NCI-H2029 treated with DMSO at 0.1 percent for 48 hours (cell line): Measurements from ENCODE around the gene LCE2A.
"Not testable (repeated sequence)": the region's sequence is repeated elsewhere in the genome, so short reads cannot be mapped to it uniquely, and the experiment has no call there.

Experiments
- DNase-seq: peaks from one replicate; lab custom pipeline; 2025; lab: John Stamatoyannopoulos, UW

Gene LCE2A

GRCh38 chr1:152697701-152698600 is at the start of gene LCE2A:
Gene LCE2A (plus strand): TSS chr1:152698345. CDS start chr1:152698902, 557 bp downstream.
- no peak for DNase-seq

- no peak for DNase-seq
Measured at GRCh38 chr1:152654110-152654509, 44.0 kb upstream of the LCE2A start.

- no peak for DNase-seq
Measured at GRCh38 chr1:152656459-152656858, 41.7 kb upstream of the LCE2A start.

- no peak for DNase-seq
Measured at GRCh38 chr1:152657677-152658076, 40.5 kb upstream of the LCE2A start.

- DNase-seq = no peak
Measured at GRCh38 chr1:152658649-152659048, 39.5 kb upstream of the LCE2A start.

GRCh38 chr1:152663098-152663497 is 35.0 kb upstream of the LCE2A start, which contains the start of gene LCE2D:
Gene LCE2D (plus strand): TSS chr1:152663380. CDS start chr1:152664106, 726 bp downstream.
- DNase-seq = no peak

GRCh38 chr1:152666171-152666570 is 32.0 kb upstream of the LCE2A start:
- DNase-seq = not testable (repeated sequence)

GRCh38 chr1:152667648-152668047 is 30.5 kb upstream of the LCE2A start:
- no peak for DNase-seq

- no peak for DNase-seq
Measured at GRCh38 chr1:152673016-152673415, 25.1 kb upstream of the LCE2A start.

GRCh38 chr1:152674983-152675382 is 23.2 kb upstream of the LCE2A start, which contains the start of gene LCE2C:
Gene LCE2C (plus strand): TSS chr1:152675279. CDS start chr1:152676016, 737 bp downstream.
- DNase-seq = not testable (repeated sequence)

GRCh38 chr1:152679459-152679858 is 18.7 kb upstream of the LCE2A start:
- DNase-seq = no peak

GRCh38 chr1:152681616-152682015 is 16.5 kb upstream of the LCE2A start:
- no peak for DNase-seq

GRCh38 chr1:152683846-152684245 is 14.3 kb upstream of the LCE2A start:
- DNase-seq = no peak

GRCh38 chr1:152685823-152686222 is 12.3 kb upstream of the LCE2A start, which contains the start of gene LCE2B:
Gene LCE2B (plus strand): TSS chr1:152686123. CDS start chr1:152686844, 721 bp downstream.
- DNase-seq = not testable (repeated sequence)

- DNase-seq = no peak
Measured at GRCh38 chr1:152699746-152700145, 1.6 kb downstream of the LCE2A start.

- DNase-seq = no peak
Measured at GRCh38 chr1:152707860-152708259, 9.7 kb downstream of the LCE2A start, which contains the start of gene LCE4A. Gene LCE4A (plus strand): TSS chr1:152708160. CDS start chr1:152709076, 916 bp downstream.

- no peak for DNase-seq
Measured at GRCh38 chr1:152718238-152718637, 20.1 kb downstream of the LCE2A start.

GRCh38 chr1:152725261-152725660 is 27.1 kb downstream of the LCE2A start:
- DNase-seq = no peak

- no peak for DNase-seq
Measured at GRCh38 chr1:152728986-152729385, 30.8 kb downstream of the LCE2A start.

- no peak for DNase-seq
Measured at GRCh38 chr1:152735648-152736047, 37.5 kb downstream of the LCE2A start.

GRCh38 chr1:152737997-152738396 is 39.9 kb downstream of the LCE2A start:
- DNase-seq = no peak

GRCh38 chr1:152739841-152740240 is 41.7 kb downstream of the LCE2A start:
- no peak for DNase-seq

- DNase-seq = no peak
Measured at GRCh38 chr1:152741656-152742055, 43.5 kb downstream of the LCE2A start.
